ENCODE data around the gene DHRSX.
"Not testable (repeated sequence)": the region's sequence is repeated elsewhere in the genome, so short reads cannot be mapped to it uniquely, and the experiment has no call there.

Gene DHRSX

DNA sequence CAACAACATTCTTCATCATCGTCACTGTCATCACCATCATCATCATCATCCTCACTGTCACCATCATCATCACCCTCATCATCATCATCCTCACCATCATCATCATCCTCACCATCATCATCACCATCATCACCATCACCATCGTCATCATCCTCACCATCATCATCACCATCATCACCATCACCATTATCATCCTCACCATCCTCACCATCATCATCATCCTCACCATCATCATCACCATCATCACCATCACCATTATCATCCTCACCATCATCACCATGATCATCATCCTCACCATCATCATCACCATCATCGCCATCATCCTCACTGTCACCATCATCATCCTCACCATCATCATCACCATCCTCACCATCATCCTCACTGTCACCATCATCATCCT lies 18.9 kb upstream of the DHRSX start:
- DNase-seq = not testable (repeated sequence)

DNA sequence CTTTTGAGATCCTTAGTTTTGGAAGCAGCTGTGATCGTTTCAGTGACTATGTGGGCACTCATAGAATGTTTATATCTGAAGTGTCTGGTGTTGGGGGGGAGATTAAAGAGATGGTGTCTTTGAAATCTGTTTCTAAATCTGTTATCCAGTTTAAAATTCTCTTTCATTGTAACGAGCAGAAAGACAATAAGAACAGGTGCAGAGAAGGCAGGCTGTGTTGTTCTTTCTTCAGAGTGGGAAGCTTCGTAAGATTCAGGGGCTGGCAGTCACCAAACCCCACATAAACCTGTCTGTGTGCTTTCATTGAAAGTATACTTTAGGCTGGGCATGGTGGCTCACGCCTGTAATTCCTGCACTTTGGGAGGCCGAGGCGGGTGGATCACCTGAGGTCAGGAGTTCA lies 16.3 kb upstream of the DHRSX start:
- no peak for DNase-seq

DNA sequence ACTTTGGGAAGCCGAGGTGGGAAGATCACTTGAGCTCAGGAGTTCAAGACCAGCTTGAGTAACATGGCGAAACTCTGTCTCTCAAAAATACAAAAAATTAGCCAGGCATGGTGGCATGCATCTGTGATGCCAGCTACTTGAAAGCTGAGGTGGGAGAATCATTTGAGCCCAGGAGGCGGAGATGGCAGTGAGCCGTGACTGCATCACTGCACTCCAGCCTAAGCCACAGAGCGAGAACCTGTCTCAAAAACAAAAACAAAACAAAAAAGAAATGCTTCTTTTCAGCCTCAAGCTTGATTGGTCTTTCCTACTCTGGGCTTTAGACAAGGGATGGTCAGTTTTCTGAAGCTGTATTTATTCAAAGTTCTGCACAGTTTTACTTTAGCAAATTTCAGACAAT lies 15.8 kb upstream of the DHRSX start:
- no peak for DNase-seq

DNA sequence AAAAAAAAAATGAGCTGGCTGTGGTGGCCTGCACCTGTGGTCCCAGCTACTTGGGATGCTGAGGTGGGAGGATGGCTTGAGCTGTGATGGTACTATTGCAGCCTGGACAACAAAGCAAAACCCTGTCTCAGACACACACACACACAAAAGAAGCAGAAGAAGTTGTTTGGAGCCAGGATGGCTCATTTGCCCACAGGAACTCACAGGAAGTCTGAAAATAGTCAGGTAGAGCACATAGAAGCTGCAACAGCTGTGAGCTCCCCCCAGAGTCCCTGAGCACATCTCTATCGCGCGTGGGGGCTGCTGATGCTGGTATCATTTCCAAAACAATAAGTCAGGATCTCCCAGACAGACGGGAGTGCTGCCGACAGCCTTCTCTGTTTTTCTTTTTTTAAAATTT lies 13.4 kb upstream of the DHRSX start:
- DNase-seq = no peak

DNA sequence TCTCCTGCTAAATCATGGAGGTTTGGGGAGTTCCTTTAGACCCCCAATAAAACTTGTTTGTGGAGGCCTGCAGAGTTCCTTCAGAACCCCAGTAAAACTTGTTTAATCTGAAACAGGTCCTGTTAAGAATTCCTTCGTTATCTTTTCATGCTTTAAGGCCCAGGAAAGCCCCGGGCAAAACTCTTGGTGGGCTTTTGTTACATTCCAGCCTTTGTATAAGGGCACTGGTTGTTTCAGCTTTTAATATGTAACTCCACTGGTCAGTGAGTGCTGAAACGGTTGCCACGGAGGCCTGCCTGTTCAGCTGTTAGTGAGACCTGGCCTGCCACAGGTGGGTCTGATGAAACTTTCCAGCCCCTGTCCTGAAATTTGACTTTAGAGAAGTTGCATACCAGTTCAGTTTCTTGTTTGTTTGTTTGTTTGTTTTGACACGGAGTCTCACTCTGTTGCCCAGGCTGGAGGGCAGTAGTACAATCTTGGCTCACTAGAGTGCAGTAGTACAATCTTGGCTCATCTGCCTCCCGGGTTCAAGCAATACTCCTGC lies 12.4 kb upstream of the DHRSX start:
- DNase-seq = no peak

DNA sequence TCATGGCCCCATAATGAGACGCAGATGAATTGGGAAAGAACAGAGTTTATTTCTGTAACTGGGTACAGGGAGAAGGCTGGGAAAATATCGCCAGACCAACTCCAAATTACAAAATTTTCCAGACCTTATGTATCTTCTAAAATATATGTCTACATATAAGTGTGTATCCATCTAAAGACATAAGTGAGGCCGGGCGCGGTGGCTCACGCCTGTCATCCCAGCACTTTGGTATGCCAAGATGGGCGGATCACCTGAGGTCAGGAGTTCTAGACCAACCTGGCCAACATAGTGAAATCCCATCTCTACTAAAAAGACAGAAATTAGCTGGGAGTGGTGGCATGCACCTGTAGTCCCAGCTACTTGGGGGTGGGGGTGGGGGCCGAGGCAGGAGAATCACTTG lies 11.7 kb upstream of the DHRSX start:
- DNase-seq = no peak

DNA sequence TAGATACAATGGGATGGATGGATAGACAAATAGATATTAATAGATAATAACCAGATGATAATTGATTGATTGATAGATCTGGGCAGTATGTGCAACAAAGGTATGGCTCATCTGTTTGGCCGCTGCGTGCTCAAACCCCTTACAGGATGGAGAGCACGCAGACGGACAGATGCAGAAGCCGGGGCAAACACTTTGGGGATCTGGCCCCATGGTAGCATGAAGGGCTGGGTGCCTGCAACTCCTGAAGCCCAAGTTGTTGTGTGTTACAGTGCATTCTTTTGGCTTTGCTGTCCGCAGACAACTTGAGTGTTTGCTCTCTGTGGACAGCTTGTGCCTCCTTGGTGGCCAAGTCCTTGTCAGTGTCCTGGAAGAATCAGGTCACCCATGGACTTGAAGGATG lies 10.6 kb upstream of the DHRSX start:
- no peak for DNase-seq

DNA sequence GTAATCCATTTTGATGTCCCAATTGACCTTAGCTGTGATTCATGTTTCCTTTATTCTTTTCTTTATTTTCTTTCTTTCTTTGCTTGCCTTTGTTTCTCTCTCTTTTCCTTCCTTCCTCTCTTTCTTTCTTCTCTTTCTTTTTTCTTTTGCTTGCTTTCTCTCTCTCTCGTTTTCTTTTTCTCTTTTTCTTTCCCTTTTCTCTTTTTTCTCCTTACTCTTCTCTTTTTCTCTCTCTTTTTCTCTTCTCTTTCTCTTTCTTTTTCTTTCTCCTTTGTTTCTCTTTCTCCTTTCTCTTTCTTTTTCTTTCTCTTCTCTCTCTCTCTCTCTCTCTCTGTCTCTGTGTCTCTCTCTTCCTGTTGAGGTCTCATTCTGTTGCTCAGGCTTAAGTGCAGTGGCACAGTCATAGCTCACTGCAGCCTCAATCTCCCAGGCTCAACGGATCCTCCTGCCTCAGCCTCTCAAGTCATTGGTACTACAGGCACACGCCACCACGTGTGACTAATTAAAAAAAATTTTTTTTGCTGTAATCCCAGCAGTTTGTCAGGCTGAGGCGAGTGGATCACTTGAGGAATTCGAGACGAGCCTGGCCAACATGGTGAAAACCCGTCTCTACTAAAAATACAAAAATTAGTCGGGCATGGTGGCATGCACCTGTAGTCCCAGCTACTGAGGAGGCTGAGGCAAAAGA lies 8.0 kb upstream of the DHRSX start:
- DNase-seq = no peak

DNA sequence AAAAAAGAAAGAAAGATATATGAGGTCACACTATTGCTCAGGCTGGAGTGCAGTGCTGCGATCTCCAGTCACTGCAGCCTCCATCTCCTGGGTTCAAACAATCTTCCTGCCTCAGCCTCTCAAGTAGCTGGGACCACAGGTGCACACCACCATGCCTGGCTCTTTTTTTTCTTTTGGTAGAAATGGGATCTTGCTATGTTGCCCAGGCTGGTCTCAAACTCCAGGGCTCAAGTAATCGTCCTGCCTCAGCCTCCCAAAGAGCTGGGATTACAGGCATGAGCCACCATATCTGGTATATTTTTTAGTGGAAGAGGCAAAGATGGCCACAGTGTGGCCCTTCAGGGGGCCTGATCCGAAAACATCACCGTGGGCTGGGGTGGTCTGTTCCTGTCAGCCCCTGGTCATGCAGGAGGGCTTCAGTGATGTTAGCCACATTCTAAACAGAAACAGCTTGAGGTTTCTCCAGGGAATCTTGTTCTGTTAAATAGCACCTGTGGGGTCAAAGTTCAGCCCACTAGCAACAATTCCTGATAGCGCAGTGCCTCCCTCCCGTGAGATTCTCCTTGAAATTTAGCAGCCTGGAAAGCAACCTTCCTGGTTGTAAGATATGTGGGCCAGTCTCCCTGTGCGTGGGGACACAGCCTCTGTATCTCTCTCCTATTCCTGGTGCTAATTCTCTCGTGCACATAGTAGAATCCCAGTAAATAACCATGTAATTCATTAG lies 7.3 kb upstream of the DHRSX start:
- DNase-seq = no peak

DNA sequence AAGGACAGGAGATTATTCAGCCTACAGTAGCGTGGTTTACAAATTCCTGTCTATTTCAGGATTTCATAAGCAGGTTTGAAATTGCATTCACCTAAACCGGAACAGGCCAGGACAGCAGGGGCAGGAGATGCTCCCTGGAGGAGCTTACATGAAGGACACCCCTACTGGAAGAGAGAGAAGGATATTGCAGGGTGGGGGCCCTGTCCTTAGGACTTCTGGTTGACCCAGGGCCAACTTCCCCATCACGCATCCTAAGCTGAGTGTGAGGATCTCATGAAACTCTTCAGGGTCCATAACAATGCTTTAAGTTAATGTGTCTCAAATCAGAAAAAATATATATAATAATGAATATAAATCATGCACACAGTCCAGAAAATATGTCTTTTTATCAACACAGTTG lies 6.4 kb upstream of the DHRSX start:
- DNase-seq = no peak

DNA sequence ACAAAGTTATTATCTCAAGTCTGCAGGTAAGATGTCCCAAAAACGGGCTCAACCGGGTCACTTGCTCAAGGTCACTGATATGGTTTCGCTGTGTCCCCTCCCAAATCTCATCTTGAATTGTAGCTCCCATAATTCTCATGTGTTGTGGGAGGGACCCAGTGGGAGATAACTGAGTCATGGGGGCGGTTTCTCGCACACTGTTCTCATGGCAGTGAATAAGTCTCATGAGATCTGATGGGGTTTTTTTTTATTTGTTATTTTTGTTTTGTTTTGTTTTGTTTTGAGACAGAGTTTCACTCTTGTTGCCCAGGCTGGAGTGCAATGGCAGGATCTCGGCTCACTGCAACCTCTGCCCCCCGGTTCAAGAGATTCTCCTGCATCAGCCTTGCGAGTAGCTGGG lies 4.6 kb upstream of the DHRSX start:
- not testable (repeated sequence) for DNase-seq

DNA sequence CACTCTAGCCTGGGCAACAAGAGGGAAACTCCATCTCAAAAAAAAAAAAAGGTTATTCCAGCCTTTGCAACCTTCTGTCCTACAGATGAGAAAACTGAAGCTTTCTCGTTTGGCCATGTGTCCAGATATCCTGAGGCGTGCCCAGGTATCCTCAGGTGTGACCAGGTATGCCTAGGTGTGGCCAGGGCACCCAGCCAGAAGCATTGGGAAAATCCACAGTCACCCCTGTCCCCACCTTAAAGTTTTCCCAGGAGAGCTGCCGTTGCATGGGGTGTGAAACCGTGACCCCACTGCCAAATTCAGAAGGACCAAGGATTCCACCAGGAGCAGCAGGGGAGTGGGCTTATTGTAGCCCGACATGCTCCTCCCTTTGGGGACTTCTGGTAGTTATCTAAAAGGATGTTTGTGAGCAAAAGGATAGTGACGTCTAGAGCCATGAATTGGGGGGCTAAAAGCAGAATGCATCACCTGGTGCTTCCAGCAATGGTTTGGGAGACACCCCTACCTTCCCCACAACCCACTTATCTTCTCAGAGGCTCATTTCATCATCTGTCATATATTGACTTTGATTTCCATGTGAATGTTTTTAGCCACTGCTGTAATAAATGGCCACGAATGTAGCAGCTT lies 4.0 kb upstream of the DHRSX start:
- DNase-seq = no peak

DNA sequence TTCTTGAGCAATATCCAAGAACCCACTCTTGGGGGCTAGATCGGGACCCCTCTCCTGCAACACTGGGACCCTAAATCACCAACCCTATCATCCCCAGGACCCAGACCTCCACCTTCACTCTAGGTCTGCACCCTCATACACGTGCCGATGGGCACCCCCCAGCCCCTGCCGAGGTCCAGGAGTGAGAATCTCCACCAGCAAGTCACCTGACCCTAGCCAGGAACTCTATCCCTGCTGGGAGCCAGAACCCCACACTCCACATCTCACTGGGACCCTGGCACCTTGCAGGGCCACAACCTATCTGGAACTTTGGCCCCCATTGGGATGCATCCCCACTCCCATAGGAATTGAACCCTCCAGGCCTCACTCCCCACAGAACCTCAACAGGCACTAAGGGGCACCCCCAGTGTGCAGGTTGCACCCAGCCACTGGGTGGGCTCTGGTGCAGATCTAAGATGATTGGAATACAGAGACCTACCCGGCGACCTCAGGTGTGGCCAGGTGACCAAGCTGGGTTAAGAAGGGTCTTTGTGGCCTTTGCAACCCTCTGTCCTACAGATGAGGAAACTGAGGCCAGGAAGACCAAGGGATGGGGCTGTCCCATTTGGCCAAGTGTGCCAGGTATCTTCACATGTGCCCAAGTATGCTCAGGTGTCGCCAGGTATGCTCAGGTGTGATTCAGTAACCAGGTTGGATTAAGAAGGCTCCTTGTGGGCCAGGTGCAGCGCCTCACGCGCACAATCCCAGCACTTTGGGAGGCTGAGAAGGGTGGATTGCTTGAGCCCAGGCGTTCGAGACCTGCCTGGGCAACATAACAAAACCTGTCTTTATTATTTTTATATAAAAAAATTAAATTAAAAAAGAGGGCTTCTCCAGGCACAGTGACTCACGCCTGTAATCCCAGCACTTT lies 3.1 kb upstream of the DHRSX start:
- DNase-seq = no peak

DNA sequence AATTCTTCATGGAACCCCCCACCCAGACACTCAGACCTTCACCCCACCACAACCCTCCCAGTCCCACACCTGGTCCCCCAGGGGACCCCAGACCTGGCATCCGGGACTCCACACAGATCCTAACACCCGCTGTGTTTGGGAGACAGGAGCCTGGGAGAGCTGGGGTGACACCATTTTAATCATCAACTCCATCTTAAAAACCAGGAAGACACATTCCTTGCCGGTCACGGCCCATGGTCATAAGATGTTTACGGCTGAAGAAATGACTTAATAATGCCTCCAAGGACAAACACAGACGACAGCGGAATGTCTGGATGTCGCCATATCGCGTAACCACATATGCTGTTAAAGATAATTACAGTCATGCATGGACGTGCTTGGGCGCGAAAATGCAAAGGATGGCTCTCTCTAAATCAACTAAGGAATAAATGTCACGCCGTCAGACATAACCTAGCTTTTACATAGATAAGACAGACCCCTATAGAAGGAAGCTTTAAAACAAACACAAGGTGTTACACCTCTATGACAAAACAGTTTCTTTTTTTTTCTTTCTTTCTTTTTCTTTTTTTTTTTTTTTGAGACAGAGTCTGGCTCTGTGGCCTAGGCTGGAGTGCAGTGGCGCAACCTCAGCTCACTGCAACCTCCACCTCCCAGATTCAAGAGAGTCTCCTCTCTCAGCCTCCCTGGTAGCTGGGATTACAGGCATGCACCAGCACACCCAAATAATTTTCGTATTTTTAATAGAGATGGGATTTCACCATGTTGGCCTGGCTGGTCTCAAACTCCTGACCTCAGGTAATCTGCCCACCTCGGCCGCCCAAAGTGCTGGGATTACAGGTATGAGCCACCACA lies 2.1 kb upstream of the DHRSX start:
- no peak for DNase-seq

DNA sequence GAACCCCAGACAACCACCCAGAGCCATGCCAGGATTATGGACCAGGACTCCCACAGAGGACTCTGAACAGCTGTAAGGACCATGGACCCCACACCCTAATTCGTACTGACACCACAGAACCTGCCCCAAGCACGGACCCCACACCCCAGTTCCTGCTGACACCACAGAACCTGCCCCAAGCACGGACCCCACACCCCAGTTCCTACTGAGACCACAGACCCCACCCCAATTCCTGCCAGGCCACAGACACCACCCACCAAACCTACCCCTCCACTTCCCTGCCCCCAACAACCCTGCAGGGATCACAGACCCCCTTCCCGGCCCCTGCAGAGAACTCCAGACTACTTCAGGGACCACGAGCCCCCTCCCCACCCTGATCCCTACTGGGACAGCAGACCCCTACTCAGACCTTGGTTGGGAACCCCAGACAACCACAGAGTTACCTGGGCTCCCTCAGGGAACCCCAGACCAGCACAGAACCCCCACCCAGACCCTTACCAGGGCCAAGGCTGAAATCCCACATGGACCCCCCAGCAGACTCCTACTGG lies 1.4 kb upstream of the DHRSX start:
- DNase-seq = no peak

DNA sequence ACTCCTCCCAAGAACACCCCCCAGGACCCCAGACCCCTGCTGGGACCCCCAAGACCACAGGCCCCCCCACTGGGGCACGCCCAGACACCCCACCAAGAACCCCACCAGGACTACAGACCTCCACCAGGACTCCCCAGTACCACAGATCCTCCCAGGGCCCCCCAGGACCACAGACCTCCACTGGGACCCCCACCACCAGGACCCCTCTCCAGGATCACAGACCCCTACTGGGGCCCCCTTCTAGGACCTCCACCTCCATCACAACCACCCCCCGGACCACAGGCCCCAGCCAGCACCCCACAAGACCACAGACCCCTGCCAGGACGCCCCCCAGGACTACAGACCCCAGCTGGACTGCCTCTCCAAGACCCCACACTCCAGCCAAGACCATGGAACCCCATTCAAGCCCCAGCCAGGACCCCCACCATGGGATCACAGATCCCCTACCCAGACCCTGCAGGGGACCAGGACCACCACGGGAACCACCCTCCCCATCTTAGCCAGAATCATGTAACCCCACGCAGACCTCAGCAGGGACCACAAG lies 855 bp upstream of the DHRSX start:
- no peak for DNase-seq

DNA sequence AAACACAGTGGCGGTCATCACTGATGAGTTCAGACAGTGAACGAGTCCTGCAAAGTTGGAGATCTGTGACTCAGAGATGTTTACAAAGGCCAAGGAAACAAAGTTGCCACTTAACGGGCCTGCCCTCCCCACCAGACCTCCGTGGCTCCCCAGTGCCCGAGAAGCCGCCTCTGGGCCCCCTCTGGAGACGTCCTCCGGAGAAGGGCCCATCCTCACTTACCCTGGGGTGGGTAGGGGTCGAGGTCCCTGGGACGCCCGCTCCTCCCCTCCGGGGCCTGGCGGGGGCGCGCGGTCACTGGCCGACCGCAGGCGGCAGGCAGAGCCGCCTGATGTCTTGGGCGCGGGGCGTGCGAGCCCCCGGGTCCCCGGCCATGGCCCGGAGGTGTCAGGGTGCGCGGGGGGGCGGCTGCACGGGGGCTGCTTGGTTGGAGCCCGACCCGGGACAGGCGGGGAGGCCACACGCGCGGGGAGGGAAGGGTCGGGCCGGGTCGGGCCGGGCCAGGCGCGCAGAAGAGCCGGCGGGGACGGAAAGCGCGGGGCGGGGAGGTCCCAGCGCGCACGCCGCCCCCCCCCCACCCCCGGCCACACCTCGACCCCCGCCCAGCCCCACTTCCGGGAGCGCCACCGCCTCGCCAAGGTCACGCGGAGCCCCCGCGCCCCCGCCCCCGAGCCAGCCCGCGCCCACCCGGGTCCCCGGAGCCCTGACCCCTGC lies 529 bp downstream of the DHRSX start:
- no peak for DNase-seq

DNA sequence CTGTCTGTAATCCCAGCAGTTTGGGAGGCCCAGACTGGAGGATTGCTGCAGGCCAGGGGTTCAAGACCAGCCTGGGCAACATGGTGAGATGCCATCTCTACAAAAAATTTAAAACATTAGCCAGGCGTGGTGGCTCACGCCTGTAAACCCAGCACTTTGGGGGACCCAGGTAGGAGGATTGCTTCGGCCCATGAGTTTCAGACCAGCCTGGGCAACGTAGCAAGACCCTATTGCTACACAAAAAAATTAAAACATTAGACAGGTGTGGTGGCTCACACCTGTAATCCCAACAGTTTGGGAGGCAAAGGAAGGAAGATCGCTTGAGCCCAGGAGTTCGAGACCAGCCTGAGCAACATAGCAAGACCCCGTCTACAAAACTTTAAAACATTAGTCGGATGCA lies 1.3 kb downstream of the DHRSX start:
- no peak for DNase-seq

DNA sequence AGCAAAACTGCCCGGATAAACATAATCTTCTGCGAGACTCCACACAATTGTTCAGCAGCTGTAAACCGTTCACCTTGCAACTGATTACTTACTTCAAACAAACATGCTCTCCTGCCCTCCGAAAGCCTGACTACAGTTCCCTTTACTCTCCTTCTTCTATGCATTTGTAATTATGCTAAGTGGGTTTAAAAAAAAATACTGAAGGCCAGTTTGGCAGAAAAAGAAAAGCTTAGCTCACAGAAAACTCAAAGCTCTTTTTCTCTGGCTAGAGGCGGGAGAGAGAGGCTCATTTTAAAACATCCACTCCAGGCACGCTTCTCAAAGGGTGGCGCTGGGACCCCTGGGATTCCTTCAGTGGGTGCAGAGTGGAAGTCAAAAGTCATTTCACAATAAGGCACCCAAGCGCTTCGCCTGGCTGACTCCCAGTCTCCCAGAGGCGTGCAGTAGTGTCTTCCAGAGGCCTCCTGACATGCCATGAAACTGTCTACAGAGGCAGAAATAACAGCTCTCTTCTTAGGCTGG lies 1.9 kb downstream of the DHRSX start:
- no peak for DNase-seq

DNA sequence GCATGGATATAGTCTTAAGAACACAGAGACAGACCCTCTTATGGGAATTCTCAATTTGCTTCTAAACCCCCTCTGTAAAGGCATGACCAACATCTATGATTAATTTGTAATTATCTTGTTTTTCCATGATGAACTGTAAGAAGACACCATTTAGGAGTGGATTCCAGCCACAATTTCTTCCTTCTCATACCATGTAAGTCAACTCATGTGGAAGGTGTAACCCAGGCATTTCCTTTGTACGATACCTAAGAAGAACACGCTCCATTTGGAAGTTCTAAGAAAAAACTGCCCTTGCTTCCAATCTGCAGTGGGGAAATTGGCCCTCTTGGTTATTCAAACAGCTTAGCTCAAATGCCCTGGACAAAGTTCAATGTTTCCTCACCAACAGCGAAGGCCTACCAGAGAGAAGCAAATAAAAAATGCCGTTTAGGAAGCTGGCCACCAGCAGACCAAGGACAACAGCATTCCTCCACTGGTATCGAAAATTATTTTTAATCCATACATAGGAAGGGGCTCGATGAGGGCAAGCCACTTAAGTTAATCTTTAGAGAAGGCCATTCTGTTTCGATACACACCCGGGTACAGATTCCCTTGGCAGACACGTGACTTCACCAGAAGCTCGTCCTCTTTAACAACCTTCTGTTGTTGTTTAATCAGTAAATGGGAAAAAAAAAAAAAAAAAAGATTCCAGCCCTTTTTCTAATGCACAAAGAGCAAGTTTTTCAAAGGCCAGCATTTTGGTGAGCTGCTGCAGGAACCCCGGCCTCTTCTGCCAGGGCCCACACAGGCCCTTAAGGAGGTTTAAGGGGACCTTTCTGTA lies 2.6 kb downstream of the DHRSX start:
- no peak for DNase-seq

Measured in NCI-H2029 (cell line).